Testis (tissue), 2 donors: ENCODE results near the gene LRRC7.

Experiments
- POLR2A ChIP-seq: fragments of 450-650 bp; IDR thresholded peaks from one replicate; pipeline ENCODE4 v1.6.1; 2017; ENCODE audit warnings: antibody characterized with exemption, mild to moderate bottlenecking, moderate library complexity
- TF ChIP-seq, protein P1 (sequence below), 3 experiments: fragments of 450-650 bp in 2 of 3; fragments of 200-600 bp in 1 of 3; sonication (generic) in 1 of 3; IDR thresholded peaks; one replicate each; pipeline ENCODE4 v1.5.1; 2016 to 2019; ENCODE audit warnings: antibody characterized with exemption in 3 of 3, mild to moderate bottlenecking in 2 of 3, moderate library complexity in 1 of 3

GRCh38 chr1:70044832-70045231, 477.1 kb downstream of the LRRC7 start:
- no peak for TF ChIP-seq POLR2A
- TF ChIP-seq, protein P1, sequence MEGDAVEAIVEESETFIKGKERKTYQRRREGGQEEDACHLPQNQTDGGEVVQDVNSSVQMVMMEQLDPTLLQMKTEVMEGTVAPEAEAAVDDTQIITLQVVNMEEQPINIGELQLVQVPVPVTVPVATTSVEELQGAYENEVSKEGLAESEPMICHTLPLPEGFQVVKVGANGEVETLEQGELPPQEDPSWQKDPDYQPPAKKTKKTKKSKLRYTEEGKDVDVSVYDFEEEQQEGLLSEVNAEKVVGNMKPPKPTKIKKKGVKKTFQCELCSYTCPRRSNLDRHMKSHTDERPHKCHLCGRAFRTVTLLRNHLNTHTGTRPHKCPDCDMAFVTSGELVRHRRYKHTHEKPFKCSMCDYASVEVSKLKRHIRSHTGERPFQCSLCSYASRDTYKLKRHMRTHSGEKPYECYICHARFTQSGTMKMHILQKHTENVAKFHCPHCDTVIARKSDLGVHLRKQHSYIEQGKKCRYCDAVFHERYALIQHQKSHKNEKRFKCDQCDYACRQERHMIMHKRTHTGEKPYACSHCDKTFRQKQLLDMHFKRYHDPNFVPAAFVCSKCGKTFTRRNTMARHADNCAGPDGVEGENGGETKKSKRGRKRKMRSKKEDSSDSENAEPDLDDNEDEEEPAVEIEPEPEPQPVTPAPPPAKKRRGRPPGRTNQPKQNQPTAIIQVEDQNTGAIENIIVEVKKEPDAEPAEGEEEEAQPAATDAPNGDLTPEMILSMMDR (IDR thresholded peaks at IDR 0.05): no peak
